Measurements from ENCODE around the gene NEDD9. TPM values are rescaled to one million over a fixed set of nuclear protein-coding genes. Genes with fewer than 3 reads are reported as not detected.

The NEDD9 gene
- 10 to 100 TPM; 11.0 to 24.4 TPM for total RNA-seq

- no peaks in the 10 kb centered on the region for H3K36me3 Mint-ChIP-seq
- peak; percentile 97 to 99 for ATAC-seq
- DNase-seq (ENCODE audit: low spot score in 2 of 2), result peak; percentile 89 to 90
- peak within 1 kb of the TSS; percentile 92 to 93 for H3K27ac Mint-ChIP-seq
- H3K9me3 Mint-ChIP-seq, result peaks cover 0 to 3% of the 10 kb centered on the region in 2 donors
Observed at GRCh38 chr6:11232193-11232769, at the start of gene NEDD9. TSS of gene NEDD9 (minus strand) at chr6:11232668. CDS start at chr6:11232515, 153 bp downstream.

- ATAC-seq (no peak), DNase-seq (ENCODE audit: low spot score in 2 of 2) (no peak)
- peaks cover 0 to 4% of the 10 kb centered on the region in 2 donors for H3K36me3 Mint-ChIP-seq
- no peak overlapping the region for H3K27ac Mint-ChIP-seq
- no peaks in the 10 kb centered on the region for H3K9me3 Mint-ChIP-seq
Observed at GRCh38 chr6:11282245-11282644, 49.8 kb upstream of the NEDD9 start.

GRCh38 chr6:11280394-11280793, 47.9 kb upstream of the NEDD9 start:
- ATAC-seq, result no peak
- H3K36me3 Mint-ChIP-seq, result peaks cover 0 to 4% of the 10 kb centered on the region in 2 donors

GRCh38 chr6:11279284-11279689, 46.8 kb upstream of the NEDD9 start:
- H3K9me3 Mint-ChIP-seq, result no peaks in the 10 kb centered on the region
- H3K27ac Mint-ChIP-seq, result no peak overlapping the region
- ATAC-seq, result no peak
- peaks cover 4 to 5% of the 10 kb centered on the region in 2 donors for H3K36me3 Mint-ChIP-seq
- DNase-seq (ENCODE audit: low spot score in 2 of 2), result no peak

More at GRCh38 chr6:11280394-11280793, 47.9 kb upstream of the NEDD9 start:
- H3K9me3 Mint-ChIP-seq, result no peaks in the 10 kb centered on the region
- DNase-seq (ENCODE audit: low spot score in 2 of 2), result no peak
- H3K27ac Mint-ChIP-seq, result no peak overlapping the region

- H3K36me3 Mint-ChIP-seq, result peaks cover 4 to 12% of the 10 kb centered on the region in 2 donors
- DNase-seq (ENCODE audit: low spot score in 2 of 2) (no peak), ATAC-seq (peak; percentile 60 to 81)
- peak overlapping the region; percentile 88 to 98 for H3K27ac Mint-ChIP-seq
- H3K9me3 Mint-ChIP-seq, result no peaks in the 10 kb centered on the region
Observed at GRCh38 chr6:11278207-11278559, 45.7 kb upstream of the NEDD9 start.

- Mint-ChIP-seq H3K36me3 (peaks cover 4 to 12% of the 10 kb centered on the region in 2 donors), H3K27ac (peak overlapping the region; percentile 88 to 98), H3K9me3 (no peaks in the 10 kb centered on the region)
- ATAC-seq (peak; percentile 68 to 71), DNase-seq (ENCODE audit: low spot score in 2 of 2) (no peak)
Observed at GRCh38 chr6:11277275-11278206, 45.1 kb upstream of the NEDD9 start.

GRCh38 chr6:11276911-11277274, 44.4 kb upstream of the NEDD9 start:
- Mint-ChIP-seq H3K9me3 (no peaks in the 10 kb centered on the region), H3K36me3 (peaks cover 4 to 12% of the 10 kb centered on the region in 2 donors), H3K27ac (peak overlapping the region in 1 of 2 donors; percentile 2)
- DNase-seq (ENCODE audit: low spot score in 2 of 2) (no peak), ATAC-seq (no peak)

- Mint-ChIP-seq H3K9me3 (no peaks in the 10 kb centered on the region), H3K27ac (peak overlapping the region in 1 of 2 donors; percentile 2), H3K36me3 (peaks cover 2 to 12% of the 10 kb centered on the region in 2 donors)
- ATAC-seq, result no peak
- no peak for DNase-seq (ENCODE audit: low spot score in 2 of 2)
Observed at GRCh38 chr6:11276228-11276627, 43.8 kb upstream of the NEDD9 start.

- H3K9me3 Mint-ChIP-seq, result no peaks in the 10 kb centered on the region
- H3K36me3 Mint-ChIP-seq, result peaks cover 0 to 12% of the 10 kb centered on the region in 2 donors
- ATAC-seq (peak; percentile 21 to 79), DNase-seq (ENCODE audit: low spot score in 2 of 2) (no peak)
- peak overlapping the region in 1 of 2 donors; percentile 19 for H3K27ac Mint-ChIP-seq
Observed at GRCh38 chr6:11275598-11275997, 43.1 kb upstream of the NEDD9 start.

- peaks cover 0 to 12% of the 10 kb centered on the region in 2 donors for H3K36me3 Mint-ChIP-seq
- no peak for DNase-seq (ENCODE audit: low spot score in 2 of 2)
Observed at GRCh38 chr6:11273406-11274065, 41.1 kb upstream of the NEDD9 start.

GRCh38 chr6:11272491-11273192, 40.2 kb upstream of the NEDD9 start:
- H3K36me3 Mint-ChIP-seq, result peaks cover 0 to 12% of the 10 kb centered on the region in 2 donors

More at GRCh38 chr6:11273406-11274065, 41.1 kb upstream of the NEDD9 start:
- H3K27ac Mint-ChIP-seq, result peak overlapping the region in 1 of 2 donors; percentile 61
- ATAC-seq, result no peak
- H3K9me3 Mint-ChIP-seq, result no peaks in the 10 kb centered on the region

GRCh38 chr6:11271228-11272020, 39.0 kb upstream of the NEDD9 start:
- Mint-ChIP-seq H3K27ac (no peak overlapping the region), H3K36me3 (peaks cover 0 to 12% of the 10 kb centered on the region in 2 donors), H3K9me3 (no peaks in the 10 kb centered on the region)
- DNase-seq (ENCODE audit: low spot score in 2 of 2), result no peak
- no peak for ATAC-seq

More at GRCh38 chr6:11272491-11273192, 40.2 kb upstream of the NEDD9 start:
- Mint-ChIP-seq H3K9me3 (no peaks in the 10 kb centered on the region), H3K27ac (no peak overlapping the region)
- ATAC-seq, result no peak
- DNase-seq (ENCODE audit: low spot score in 2 of 2), result no peak

GRCh38 chr6:11270030-11271027, 37.9 kb upstream of the NEDD9 start:
- no peak overlapping the region for H3K27ac Mint-ChIP-seq
- DNase-seq (ENCODE audit: low spot score in 2 of 2) (no peak), ATAC-seq (no peak)
- H3K36me3 Mint-ChIP-seq, result peaks cover 0 to 12% of the 10 kb centered on the region in 2 donors
- no peaks in the 10 kb centered on the region for H3K9me3 Mint-ChIP-seq

GRCh38 chr6:11268978-11269377, 36.5 kb upstream of the NEDD9 start:
- no peak for ATAC-seq
- no peak overlapping the region for H3K27ac Mint-ChIP-seq

GRCh38 chr6:11266926-11267325, 34.5 kb upstream of the NEDD9 start:
- peaks cover 0 to 11% of the 10 kb centered on the region in 2 donors for H3K9me3 Mint-ChIP-seq
- DNase-seq (ENCODE audit: low spot score in 2 of 2) (no peak), ATAC-seq (no peak)
- no peak overlapping the region for H3K27ac Mint-ChIP-seq
- peaks cover 0 to 12% of the 10 kb centered on the region in 2 donors for H3K36me3 Mint-ChIP-seq

More at GRCh38 chr6:11268978-11269377, 36.5 kb upstream of the NEDD9 start:
- no peak for DNase-seq (ENCODE audit: low spot score in 2 of 2)
- peaks cover 0 to 4% of the 10 kb centered on the region in 2 donors for H3K9me3 Mint-ChIP-seq
- H3K36me3 Mint-ChIP-seq, result peaks cover 0 to 13% of the 10 kb centered on the region in 2 donors

All from activated naive CD4-positive, alpha-beta T cell treated with anti-CD3 and anti-CD28 coated beads, Interleukin-2, amount 50 U/mL, for 72 hours (primary cell).